HG03175 (cell line): ENCODE data around the gene PSMF1.

Source experiments
- ATAC-seq: cut with Tn5 transposase; IDR thresholded peaks from one replicate; pipeline ENCODE4 v1.9.1; 2021; ENCODE audit warnings: mild to moderate bottlenecking, moderate library complexity; ENCODE audit not compliant: unreplicated experiment

Gene PSMF1

DNA sequence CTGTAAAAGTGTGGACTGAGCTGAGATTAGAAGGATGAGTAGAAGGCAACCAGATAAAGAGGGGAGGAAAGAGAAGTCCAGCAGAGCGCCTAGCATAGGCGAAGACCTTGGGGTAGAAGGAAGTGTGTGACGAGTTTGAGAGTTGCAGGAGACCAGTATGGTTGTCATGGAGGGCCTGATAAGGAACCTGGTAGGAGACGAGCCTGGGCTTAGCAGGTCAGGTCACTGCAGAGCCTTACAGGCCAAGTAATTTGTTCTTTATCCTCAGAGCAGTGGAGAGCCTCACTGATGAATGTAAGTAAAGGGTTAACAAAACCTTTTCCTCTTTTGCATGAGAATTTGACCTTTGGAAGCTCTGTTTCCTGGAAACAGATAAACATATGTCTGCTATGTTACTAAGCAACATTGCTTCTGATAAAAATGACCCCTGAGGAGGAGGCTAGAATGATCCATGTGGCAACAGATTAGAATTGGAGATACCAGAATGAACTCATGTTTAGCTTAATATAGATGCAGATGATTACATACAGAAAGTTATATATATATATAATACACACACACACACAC, 69.3 kb downstream of the PSMF1 start:
- ATAC-seq: no peak

GRCh38 chr20:1188347-1188746, 69.9 kb downstream of the PSMF1 start:
- no peak for ATAC-seq

DNA sequence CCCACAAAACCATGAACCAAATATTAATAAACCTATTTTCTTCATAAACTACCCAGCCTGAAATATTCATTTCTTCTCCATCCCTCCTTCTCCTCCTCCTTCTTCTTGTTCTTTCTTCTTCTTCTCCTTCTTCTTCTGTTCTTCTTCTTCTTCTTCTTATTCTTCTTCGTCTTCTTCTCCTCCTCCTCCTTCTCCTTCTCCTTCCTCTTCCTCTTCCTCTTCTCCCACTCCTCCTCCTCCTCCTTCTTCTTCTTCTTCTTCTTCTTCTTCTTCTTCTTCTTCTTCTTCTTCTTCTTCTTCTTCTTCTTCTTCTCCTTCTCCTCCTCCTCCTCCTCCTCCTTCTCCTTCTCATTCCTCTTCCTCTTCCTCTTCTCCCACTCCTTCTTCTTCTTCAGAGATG, 71.4 kb downstream of the PSMF1 start:
- ATAC-seq: no peak

- no peak for ATAC-seq
Measured at GRCh38 chr20:1190847-1191246, 72.4 kb downstream of the PSMF1 start.

- no peak for ATAC-seq
Measured at GRCh38 chr20:1191299-1191698, 72.9 kb downstream of the PSMF1 start.

- no peak for ATAC-seq
Measured at GRCh38 chr20:1195226-1195625, 76.8 kb downstream of the PSMF1 start.

DNA sequence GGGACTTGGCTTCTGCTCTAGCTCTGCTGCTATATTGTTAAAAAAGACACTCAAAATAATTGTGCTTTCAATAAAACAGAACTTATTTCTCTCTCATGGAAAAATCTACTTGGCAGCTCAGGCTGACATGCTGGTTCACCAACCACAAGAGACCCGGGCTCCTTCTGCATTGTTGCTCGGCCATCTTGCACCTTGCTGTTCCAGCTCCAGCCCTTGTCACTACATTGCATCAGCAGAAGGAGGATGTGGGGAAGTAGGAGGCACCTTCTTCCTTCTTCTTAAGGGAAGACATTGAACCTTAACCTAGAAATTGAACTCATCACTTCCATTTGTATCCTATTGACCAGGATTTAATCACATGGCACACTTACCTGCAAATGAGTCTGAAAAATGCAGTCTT, 78.2 kb downstream of the PSMF1 start:
- ATAC-seq: no peak

- no peak for ATAC-seq
Measured at GRCh38 chr20:1197801-1198200, 79.4 kb downstream of the PSMF1 start.

GRCh38 chr20:1198751-1199150, 80.3 kb downstream of the PSMF1 start:
- ATAC-seq: no peak

GRCh38 chr20:1199212-1199873, 80.9 kb downstream of the PSMF1 start:
- no peak for ATAC-seq

- no peak for ATAC-seq
Measured at GRCh38 chr20:1199964-1200363, 81.6 kb downstream of the PSMF1 start.

DNA sequence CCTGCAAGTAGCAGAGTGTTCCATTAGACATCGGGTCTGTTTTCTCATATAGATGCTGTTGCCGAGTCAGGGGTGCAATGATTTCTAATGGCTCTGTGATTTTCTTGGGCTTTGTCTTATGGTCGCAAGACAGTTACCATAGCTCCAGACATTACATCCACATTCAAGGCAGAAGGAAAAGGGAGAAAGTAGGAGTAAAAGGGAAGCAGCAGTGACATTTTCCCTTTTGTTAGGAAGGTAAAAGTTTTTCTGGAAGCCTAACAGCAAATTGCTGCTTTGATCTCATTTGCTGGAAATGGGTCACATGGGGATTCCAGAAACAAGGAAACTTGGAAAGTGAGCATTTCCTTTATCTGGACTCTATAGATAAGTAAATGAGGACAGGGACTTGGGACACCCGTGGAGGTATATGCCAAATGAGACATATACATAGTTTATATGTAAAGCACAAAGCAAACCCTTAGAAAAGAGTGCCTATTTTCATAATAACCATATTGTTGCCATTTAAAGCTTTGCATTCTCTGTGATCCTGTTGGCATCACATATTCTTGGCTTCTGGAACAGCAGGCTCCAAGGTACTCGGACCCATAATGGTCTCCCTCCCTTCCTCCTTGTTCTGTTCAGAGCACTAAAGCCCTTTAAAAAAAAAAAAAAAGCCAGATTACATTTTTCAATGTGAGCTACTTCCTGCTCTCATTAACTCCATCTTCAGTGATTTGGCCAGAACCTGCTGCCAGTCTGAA, 84.5 kb downstream of the PSMF1 start, which contains the start of gene C20orf202:
Gene C20orf202, plus strand, starts transcription at position 693 of the 743 bp plus-strand sequence. CDS start 132 bp downstream, outside the sequence.
- no peak for ATAC-seq

DNA sequence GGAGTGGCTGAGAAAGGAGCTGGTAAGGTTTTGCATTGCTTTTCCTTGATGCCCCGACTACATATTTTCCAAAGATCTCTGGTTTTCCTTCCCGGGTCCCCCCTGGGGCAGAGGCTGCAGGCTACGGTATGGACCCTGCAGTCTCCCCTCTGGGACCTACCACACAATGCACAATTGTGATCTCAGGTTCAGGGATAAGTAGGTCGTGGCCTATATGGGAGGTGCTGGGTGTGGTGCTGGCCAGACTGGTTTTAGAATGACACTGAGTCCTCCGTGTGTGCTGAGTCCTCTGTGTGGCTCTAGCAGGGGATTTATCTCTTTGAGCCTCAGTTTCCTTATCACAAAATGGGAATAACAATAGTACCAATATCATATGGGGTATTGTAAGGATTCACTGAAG, 85.2 kb downstream of the PSMF1 start:
- ATAC-seq: no peak

DNA sequence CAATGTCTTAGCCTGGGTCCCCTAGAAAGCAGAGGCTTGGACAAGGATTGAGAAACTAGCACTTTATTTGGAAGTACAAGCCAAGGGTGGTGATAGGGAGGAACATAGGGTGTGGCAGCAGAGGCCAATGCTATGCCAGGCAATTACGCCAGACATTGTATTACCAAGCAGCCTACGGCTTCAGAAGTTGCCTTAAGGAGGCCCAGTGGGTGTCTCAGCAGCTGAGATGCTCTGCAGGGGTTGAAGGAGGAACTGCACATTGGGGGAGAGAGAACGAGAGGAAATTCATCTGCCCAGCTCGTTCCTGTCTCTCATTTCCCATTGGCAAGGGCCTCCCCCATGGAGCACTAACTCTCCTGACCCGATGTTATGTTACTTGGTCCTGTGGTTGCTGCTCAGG, 85.7 kb downstream of the PSMF1 start:
- ATAC-seq: no peak

- ATAC-seq: no peak
Measured at GRCh38 chr20:1204576-1204975, 86.2 kb downstream of the PSMF1 start.

GRCh38 chr20:1205802-1206201, 87.4 kb downstream of the PSMF1 start:
- ATAC-seq: no peak

- no peak for ATAC-seq
Measured at GRCh38 chr20:1206366-1207148, 88.2 kb downstream of the PSMF1 start.

GRCh38 chr20:1207293-1207878, 89.0 kb downstream of the PSMF1 start:
- ATAC-seq: no peak

DNA sequence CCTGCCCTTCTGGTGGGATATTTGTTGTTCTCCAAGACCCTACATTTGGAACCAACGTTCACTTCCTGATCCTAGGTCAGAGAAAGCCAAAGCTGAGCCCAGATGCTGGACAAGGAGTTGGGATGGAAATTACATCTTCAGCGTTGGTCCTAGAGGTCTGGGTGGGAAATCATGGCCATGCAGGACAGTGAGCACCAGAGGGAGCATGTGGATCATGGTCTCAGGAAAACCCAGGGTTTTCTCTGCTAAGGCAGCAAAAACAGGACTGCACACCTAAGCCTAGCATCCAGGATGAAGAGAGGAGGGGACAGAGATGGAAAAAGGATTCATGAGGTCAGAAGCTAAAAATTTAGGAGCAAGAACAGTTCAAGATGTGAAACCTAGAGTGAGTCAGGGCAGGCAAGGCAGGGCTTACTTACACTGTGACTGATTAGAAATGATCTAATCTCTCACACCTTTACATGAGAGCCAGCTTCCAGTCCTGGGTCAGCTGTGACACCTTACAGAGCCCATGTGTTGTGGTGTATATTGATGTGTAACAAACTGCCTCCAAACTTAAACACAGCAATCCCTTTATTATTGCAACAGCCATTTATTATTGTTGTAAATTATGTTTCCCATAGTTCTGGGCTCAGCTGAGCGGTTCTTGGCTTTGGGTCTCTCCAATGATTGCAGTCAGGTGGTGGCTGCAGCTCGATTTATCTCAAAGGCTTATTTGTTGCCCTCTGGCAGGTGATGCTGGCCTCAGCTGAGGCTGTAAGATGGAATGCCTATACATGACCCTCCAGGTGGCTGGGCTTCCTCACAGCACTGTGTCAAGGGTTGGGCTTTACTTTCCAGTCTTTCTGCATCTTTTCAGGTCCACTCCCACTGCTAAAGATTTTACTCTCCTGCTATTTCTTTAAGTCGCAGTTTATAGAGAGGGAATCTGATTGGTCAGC, 91.3 kb downstream of the PSMF1 start:
- ATAC-seq: no peak

DNA sequence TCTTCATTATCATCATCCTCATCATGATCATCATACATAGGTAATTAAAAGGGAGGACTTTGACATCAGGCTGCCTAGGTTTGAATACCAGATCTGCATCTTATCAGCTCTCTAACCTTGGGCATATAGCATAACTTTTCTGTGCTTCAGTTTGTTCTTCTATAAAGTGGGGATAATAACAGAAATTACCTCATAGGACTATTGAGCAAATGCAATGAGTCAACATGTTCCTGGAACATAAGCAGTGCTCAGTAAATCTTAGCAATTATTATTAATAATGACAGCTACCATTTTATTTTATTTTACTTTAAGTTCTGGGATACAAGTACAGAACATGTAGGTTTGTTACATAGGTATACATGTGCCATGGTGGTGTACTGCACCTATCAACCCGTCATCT, 92.1 kb downstream of the PSMF1 start:
- ATAC-seq: no peak
